SU-DHL-6 (cell line): Measurements from ENCODE around the gene DHRS1.

Source experiments
- H2AFZ ChIP-seq: fragments of 200-600 bp; sonication (generic); 2 replicates; pipeline ENCODE4 v1.6.1; 2014; ENCODE audit warnings: low read depth, mild to moderate bottlenecking, moderate library complexity, mixed read lengths, antibody characterized with exemption, low read length; ENCODE audit not compliant: severe bottlenecking
- H3F3A ChIP-seq: fragments of 200-600 bp; shearing (Covaris generic); 2 replicates; pipeline ENCODE4 v1.6.0; 2016; ENCODE audit warnings: antibody characterized with exemption, mild to moderate bottlenecking; ENCODE audit not compliant: insufficient read depth
- H3K27ac ChIP-seq: fragments of 200-600 bp; sonication (generic); 2 replicates; pipeline ENCODE4 v1.5.1; 2016; ENCODE audit warnings: low read depth, mild to moderate bottlenecking, low read length, moderate library complexity, mixed read lengths
- H3K27me3 ChIP-seq: fragments of 200-600 bp; sonication (generic), shearing (Covaris generic); 2 replicates; pipeline ENCODE4 v1.6.0; 2014; ENCODE audit warnings: mild to moderate bottlenecking, low read length
- H3K36me3 ChIP-seq: fragments of 200-600 bp; sonication (generic); 2 replicates; pipeline ENCODE4 v1.6.1; 2014; ENCODE audit warnings: mild to moderate bottlenecking, low read length, mixed read lengths
- H3K4me2 ChIP-seq: fragments of 300-600, 200-600 bp; shearing (Covaris generic), sonication (generic); 2 replicates; pipeline ENCODE4 v1.6.0; 2014; ENCODE audit warnings: low read length, low read depth, mild to moderate bottlenecking; ENCODE audit not compliant: poor library complexity, severe bottlenecking
- H3K4me3 ChIP-seq: fragments of 200-600 bp; sonication (generic); 2 replicates; pipeline ENCODE4 v1.5.1; 2014; ENCODE audit warnings: antibody characterized with exemption, low read length, mild to moderate bottlenecking, mixed read lengths; ENCODE audit not compliant: insufficient read depth, poor library complexity, severe bottlenecking
- H3K79me2 ChIP-seq: fragments of 200-600 bp; sonication (generic); 2 replicates; pipeline ENCODE4 v1.6.1; 2014; ENCODE audit warnings: mild to moderate bottlenecking, low read length, moderate library complexity; ENCODE audit not compliant: insufficient read depth
- H3K9ac ChIP-seq: fragments of 200-600 bp; sonication (generic); 2 replicates; pipeline ENCODE4 v1.7.0; 2014; ENCODE audit warnings: mild to moderate bottlenecking, low read length
- H3K9me2 ChIP-seq: fragments of 200-600 bp; sonication (generic); replicated peaks from 2 replicates; pipeline ENCODE4 v1.6.1; 2014; ENCODE audit warnings: low read length; ENCODE audit not compliant: insufficient read depth
- H3K9me3 ChIP-seq: fragments of 200-600 bp; sonication (generic); 2 replicates; pipeline ENCODE4 v1.6.1; 2014; ENCODE audit warnings: low read length, mixed read lengths; ENCODE audit not compliant: insufficient read depth
- H4K20me1 ChIP-seq: fragments of 200-600 bp; sonication (generic); 2 replicates; pipeline ENCODE4 v1.6.1; 2014; ENCODE audit warnings: low read depth, mild to moderate bottlenecking, antibody characterized with exemption, low read length, moderate library complexity, mixed read lengths
- CTCF ChIP-seq: fragments of 200-600 bp; sonication (generic); IDR thresholded peaks from one replicate; pipeline ENCODE4 v1.5.1; 2017; ENCODE audit warnings: antibody characterized with exemption, mild to moderate bottlenecking, low read length, moderate library complexity; ENCODE audit not compliant: insufficient read depth, poor library complexity, severe bottlenecking
- EZH2phosphoT487 ChIP-seq: fragments of 200-600 bp; sonication (generic), shearing (Covaris generic); conservative IDR thresholded peaks from 2 replicates; pipeline ENCODE4 v1.6.1; 2018; ENCODE audit warnings: mild to moderate bottlenecking, antibody characterized with exemption, low read length, moderate library complexity, mixed read lengths

Gene DHRS1

DNA sequence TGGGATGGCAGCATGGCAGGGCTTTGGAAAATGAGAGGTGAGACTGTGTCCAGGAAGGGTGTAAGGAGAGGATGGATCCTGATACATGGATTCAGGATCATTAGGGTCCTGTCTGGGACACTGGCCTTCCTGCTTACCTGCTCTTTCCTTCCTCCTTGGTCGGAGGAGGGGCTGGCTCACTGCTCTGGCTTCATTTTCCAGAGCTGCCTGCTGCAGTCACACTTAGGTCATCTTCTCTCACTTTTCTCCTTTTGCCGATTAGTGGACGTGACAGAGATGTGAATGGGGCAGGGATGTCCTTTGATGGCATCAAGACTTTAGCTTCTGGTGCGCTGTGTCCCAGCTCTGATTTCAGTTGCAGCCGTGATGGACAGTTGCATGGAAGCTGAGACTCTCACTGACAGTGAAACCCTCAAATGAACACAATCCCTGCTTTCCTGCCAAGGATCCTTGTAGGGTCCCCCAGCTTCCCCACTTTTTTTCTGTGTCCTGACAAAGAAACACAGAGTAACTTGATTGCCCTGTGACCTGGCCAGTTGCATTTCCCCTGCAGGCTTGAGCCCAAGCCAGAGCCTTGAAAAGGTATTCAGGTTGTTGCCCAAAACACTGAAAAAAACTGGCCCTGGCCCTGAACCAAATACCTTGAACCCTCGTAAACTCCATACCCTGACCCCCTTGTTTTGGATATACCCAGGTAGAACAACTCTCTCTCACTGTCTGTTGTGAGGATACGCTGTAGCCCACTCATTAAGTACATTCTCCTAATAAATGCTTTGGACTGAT, 9.0 kb upstream of the DHRS1 start:
- Histone ChIP-seq H3K9me2 (no peaks in the 10 kb centered on the region), H4K20me1 (no peaks in the 10 kb centered on the region), H3K27me3 (no peaks in the 10 kb centered on the region), H3K9me3 (no peaks in the 10 kb centered on the region), H3K4me2 (no peak overlapping the region), H3K9ac (no peak overlapping the region), H3K79me2 (no peaks in the 10 kb centered on the region), H2AFZ (no peak overlapping the region), H3K36me3 (no peaks in the 10 kb centered on the region), H3K4me3 (no peak overlapping the region), H3F3A (no peaks in the 10 kb centered on the region), H3K27ac (no peak overlapping the region)
- TF ChIP-seq EZH2phosphoT487 (no peak), CTCF (no peak)

DNA sequence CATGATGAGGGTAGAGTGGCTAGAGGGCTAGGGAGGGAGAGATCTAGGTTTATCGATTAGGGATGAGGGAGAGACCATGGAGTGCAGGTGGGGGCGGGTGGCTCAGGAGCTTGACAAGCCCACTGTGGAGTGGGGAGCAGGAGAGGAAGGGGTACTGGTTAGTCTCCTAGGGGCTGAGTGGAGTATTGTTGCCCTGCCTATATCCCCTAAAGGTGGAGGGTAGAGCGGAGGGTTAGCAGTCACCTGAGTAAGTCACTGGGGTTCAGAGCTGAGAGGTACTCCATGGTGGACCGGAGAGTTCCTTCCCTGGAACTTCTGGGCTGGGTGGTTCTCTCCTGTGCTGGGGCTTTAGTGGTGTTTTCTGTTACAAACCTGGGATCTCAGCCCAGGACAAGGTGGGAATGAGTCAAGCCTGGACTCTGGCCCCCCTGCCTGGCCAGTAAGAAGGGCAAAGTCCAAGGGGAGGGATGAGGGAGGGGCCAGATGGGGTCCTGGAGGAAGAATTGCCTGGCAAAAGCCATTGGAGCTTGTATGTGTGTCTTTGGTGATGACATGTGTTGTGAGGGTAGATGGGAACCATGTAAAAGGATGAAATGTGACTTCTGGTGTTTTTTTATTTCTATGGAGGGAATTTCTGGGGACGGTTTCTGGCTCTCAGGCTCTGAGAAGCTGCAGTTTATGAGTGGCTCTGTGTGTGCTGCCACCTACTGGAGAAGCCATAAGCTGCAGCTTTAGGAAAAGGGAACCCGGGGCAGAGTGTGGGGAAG, 8.2 kb upstream of the DHRS1 start, which contains the start of gene CIDEB:
Gene CIDEB (minus strand): TSS at position 403 of the 767 bp plus-strand sequence. CDS start 119 bp downstream, at position 284.
- Histone ChIP-seq H3K9me3 (no peaks in the 10 kb centered on the region), H3K9me2 (no peaks in the 10 kb centered on the region), H3K79me2 (no peaks in the 10 kb centered on the region), H3F3A (no peaks in the 10 kb centered on the region), H4K20me1 (no peaks in the 10 kb centered on the region), H2AFZ (no peak within 1 kb of the TSS), H3K4me3 (no peak within 1 kb of the TSS), H3K4me2 (no peak within 1 kb of the TSS), H3K27me3 (no peaks in the 10 kb centered on the region), H3K27ac (no peak within 1 kb of the TSS), H3K9ac (no peak within 1 kb of the TSS), H3K36me3 (no peaks in the 10 kb centered on the region)
- no peak for TF ChIP-seq EZH2phosphoT487
- TF ChIP-seq CTCF, result peak; percentile 93

DNA sequence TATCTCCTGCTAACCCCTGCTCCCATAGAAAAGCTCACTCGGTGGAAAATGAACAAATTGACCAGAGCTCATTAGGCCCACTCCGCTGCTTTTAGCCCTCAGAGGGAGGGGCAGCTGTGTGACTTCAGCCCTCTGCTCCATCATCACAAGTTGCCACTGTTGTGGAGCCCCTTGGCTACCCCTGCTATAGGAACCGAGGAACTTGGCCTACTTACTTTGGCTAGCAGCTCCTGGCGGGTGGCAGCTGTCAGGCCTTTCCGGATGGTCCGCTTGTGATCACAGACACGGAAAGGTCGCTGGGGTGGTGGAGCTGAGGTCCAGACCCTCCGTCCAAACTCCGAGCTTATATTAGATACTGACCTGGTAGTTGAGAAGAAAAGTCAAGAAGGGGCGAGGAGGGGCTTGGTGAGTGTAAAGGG, 7.6 kb upstream of the DHRS1 start:
- Histone ChIP-seq H4K20me1 (no peaks in the 10 kb centered on the region), H3K27ac (no peak overlapping the region), H3K4me2 (no peak overlapping the region), H3K4me3 (no peak overlapping the region), H3F3A (no peaks in the 10 kb centered on the region), H2AFZ (no peak overlapping the region), H3K9ac (no peak overlapping the region), H3K9me2 (no peaks in the 10 kb centered on the region), H3K27me3 (no peaks in the 10 kb centered on the region), H3K79me2 (no peaks in the 10 kb centered on the region), H3K9me3 (no peaks in the 10 kb centered on the region), H3K36me3 (no peaks in the 10 kb centered on the region)
- TF ChIP-seq CTCF (no peak), EZH2phosphoT487 (no peak)
